Transverse colon (tissue), 4 donors: ENCODE measurements around the gene STK38L. TPM values are rescaled to one million over a fixed set of nuclear protein-coding genes. Genes with fewer than 3 reads are reported as not detected.

Experiments
- DNase-seq: peaks from one replicate; pipeline ENCODE4 v3.0.0-alpha.2; 2019
- H3K27ac ChIP-seq, 4 donors: fragments of 200-600 bp; sonication (generic); 2 replicates each; pipeline ENCODE4 v1.5.1; 2016 to 2018; ENCODE audit warnings: inconsistent platforms in 4 of 4
- H3K27me3 ChIP-seq: fragments of 200-600 bp; sonication (generic); 2 replicates; pipeline ENCODE4 v1.5.1; 2017; ENCODE audit warnings: inconsistent platforms
- H3K36me3 ChIP-seq, 4 donors: fragments of 200-600 bp; sonication (generic); 2 replicates each; pipeline ENCODE4 v1.5.1; 2017 to 2019; ENCODE audit warnings: inconsistent platforms in 4 of 4
- H3K4me1 ChIP-seq, 4 donors: fragments of 200-600 bp; sonication (generic); 2 replicates each; pipeline ENCODE4 v1.5.1; 2017 to 2020; ENCODE audit warnings: inconsistent platforms in 4 of 4
- H3K4me3 ChIP-seq, 4 donors: fragments of 200-600 bp; sonication (generic); 1 replicate in 1 of 4; 2 replicates in 3 of 4; pipeline versions ENCODE4 v1.5.1 to v1.6.1; 2017 to 2019; ENCODE audit warnings: inconsistent platforms in 4 of 4
- H3K9me3 ChIP-seq, 2 donors: fragments of 200-600 bp; sonication (generic); 2 replicates each; pipeline ENCODE4 v1.5.1; 2017 to 2019; ENCODE audit warnings: inconsistent platforms in 2 of 2
- CTCF ChIP-seq, 5 experiments: fragments of 200-600 bp in 3 of 5; fragments of 450-650 bp in 2 of 5; sonication (generic) in 3 of 5; IDR thresholded peaks; 1 replicate in 2 of 5; 2 replicates in 3 of 5; pipeline ENCODE4 v1.5.1; 2016 to 2017; ENCODE audit warnings: antibody characterized with exemption in 5 of 5, inconsistent platforms in 3 of 5, mild to moderate bottlenecking in 2 of 5, moderate library complexity in 1 of 5
- EP300 ChIP-seq: sonication (generic); formaldehyde crosslinking; IDR thresholded peaks from one replicate; pipeline ENCODE4 v1.6.1; 2017; ENCODE audit warnings: antibody characterized with exemption, low read depth
- POLR2A ChIP-seq: fragments of 450-650 bp; IDR thresholded peaks from one replicate; pipeline ENCODE4 v1.6.1; 2016; ENCODE audit warnings: antibody characterized with exemption, mild to moderate bottlenecking, moderate library complexity
- POLR2AphosphoS5 ChIP-seq, 3 donors: sonication (generic); formaldehyde crosslinking; IDR thresholded peaks; one replicate each; pipeline ENCODE4 v1.6.1; 2016; ENCODE audit warnings: antibody characterized with exemption in 3 of 3
- WGBS, 2 donors: methylation state at CpG; one replicate each; pipeline ENCODE4 v1.1.5; 2018; ENCODE audit warnings: low coverage in 1 of 2; 5-methylcytosine and 5-hydroxymethylcytosine counted together
- in situ Hi-C, 4 donors: fragments of 200-750 bp; cut with MboI; loops; one replicate each; pipeline versions ENCODE4 v1.15.0 to v1.15.1; 2017; ENCODE audit warnings: low sequenced_read_pairs in 3 of 4, low pct_ligation_motif_present in 1 of 4, low pct_unique_long_range_greater_than_20kb in 1 of 4
- intact Hi-C: fragments of 100-400 bp; cut with DNase I; formaldehyde crosslinking; loops from one replicate; pipeline ENCODE4 v1.15.1; 2023; ENCODE audit warnings: low total_unique reads
- total RNA-seq, 4 donors: library from RNA; depleted of rRNA; stranded (reverse); fragments of >200 nt; gene quantifications; one replicate each; pipeline ENCODE4 v1.1.0, GENCODE V29; 2016

Gene STK38L
- total RNA-seq, 4 donors from 2014 or later: 18.5 to 51.8 (median 40.9) TPM

- Histone ChIP-seq H3K4me1 (no peaks in the 10 kb centered on the region), H3K4me3 (no peak overlapping the region), H3K27ac (no peak overlapping the region), H3K27me3 (no peaks in the 10 kb centered on the region), H3K36me3 (no peaks in the 10 kb centered on the region), H3K9me3 (no peaks in the 10 kb centered on the region)
- no peak for DNase-seq
- intact Hi-C loops (no loop called here), in situ Hi-C loops (no loop called here)
- TF ChIP-seq EP300 (no peak), CTCF (IDR thresholded peaks at IDR 0.05) (no peak), POLR2A (no peak), POLR2AphosphoS5 (IDR thresholded peaks at IDR 0.05) (no peak)
- WGBS, 2 donors: 78 to 86% methylated on average over 4 of the region's 4 CpGs
These were observed 101.3 kb downstream of the STK38L start for GRCh38 chr12:27345376-27345775.

- TF ChIP-seq POLR2AphosphoS5 (IDR thresholded peaks at IDR 0.05) (no peak), POLR2A (no peak), CTCF (IDR thresholded peaks at IDR 0.05) (no peak), EP300 (no peak)
- Histone ChIP-seq H3K4me3 (no peak overlapping the region), H3K36me3 (no peaks in the 10 kb centered on the region), H3K27me3 (no peaks in the 10 kb centered on the region), H3K9me3 (no peaks in the 10 kb centered on the region), H3K27ac (no peak overlapping the region), H3K4me1 (no peaks in the 10 kb centered on the region)
- in situ Hi-C loops (no loop called here), intact Hi-C loops (no loop called here)
- WGBS, 2 donors: 56 to 74% methylated on average over 2 of the region's 2 CpGs
- no peak for DNase-seq
These were observed 103.7 kb downstream of the STK38L start for GRCh38 chr12:27347779-27348178.

GRCh38 chr12:27351476-27351875, 107.4 kb downstream of the STK38L start:
- Histone ChIP-seq H3K27me3 (no peaks in the 10 kb centered on the region), H3K4me1 (no peaks in the 10 kb centered on the region), H3K9me3 (no peaks in the 10 kb centered on the region), H3K27ac (no peak overlapping the region), H3K36me3 (no peaks in the 10 kb centered on the region), H3K4me3 (no peak overlapping the region)
- no peak for TF ChIP-seq EP300
- no peak for TF ChIP-seq POLR2A
- no peak for TF ChIP-seq CTCF (IDR thresholded peaks at IDR 0.05)
- no peak for TF ChIP-seq POLR2AphosphoS5 (IDR thresholded peaks at IDR 0.05)
- intact Hi-C loops (no loop called here), in situ Hi-C loops (no loop called here)
- DNase-seq: no peak
- 99 to 100% methylated on average over 4 to 7 of the region's 7 CpGs for WGBS, 2 donors

GRCh38 chr12:27355486-27355885, 111.4 kb downstream of the STK38L start:
- Histone ChIP-seq H3K4me3 (no peak overlapping the region), H3K9me3 (no peaks in the 10 kb centered on the region), H3K27me3 (no peaks in the 10 kb centered on the region), H3K36me3 (no peaks in the 10 kb centered on the region), H3K27ac (no peak overlapping the region), H3K4me1 (no peaks in the 10 kb centered on the region)
- no peak for TF ChIP-seq POLR2AphosphoS5 (IDR thresholded peaks at IDR 0.05)
- TF ChIP-seq EP300: no peak
- no peak for TF ChIP-seq POLR2A
- no peak for TF ChIP-seq CTCF (IDR thresholded peaks at IDR 0.05)
- no peak for DNase-seq
- in situ Hi-C loops: no loop called here
- intact Hi-C loops: no loop called here
- 90 to 100% methylated on average over 2 of the region's 2 CpGs for WGBS, 2 donors
